HEK293 (cell line): ENCODE results near the gene MBNL3.

Experiments used
- CTCF ChIA-PET: fragments of 350-600 bp; formaldehyde crosslinking; extraction: SDS; loops from one replicate; lab custom pipeline; 2021; ENCODE audit warnings: antibody characterized with exemption; lab: Yijun Ruan, JAX
- POLR2A ChIA-PET: fragments of 300-600 bp; formaldehyde crosslinking; extraction: SDS; loops from one replicate; lab custom pipeline; 2020; ENCODE audit warnings: antibody characterized with exemption, inconsistent platforms; lab: Yijun Ruan, JAX
- H3K27ac ChIP-seq: fragments of 200-500 bp; sonication (Bioruptor generic); 2 replicates; pipeline ENCODE4 v1.5.1; 2014; ENCODE audit warnings: low read depth, low read length, control low read depth, inconsistent platforms; ENCODE audit errors: extremely low read depth
- H3K36me3 ChIP-seq, 2 experiments: fragments of 200-500 bp in 1 of 2; sonication (Bioruptor generic) in 1 of 2; 1 replicate in 1 of 2; 2 replicates in 1 of 2; pipeline ENCODE4 v1.5.1; 2014 to 2017; ENCODE audit warnings: inconsistent platforms in 2 of 2, low read length in 2 of 2; ENCODE audit not compliant: control insufficient read depth in 2 of 2, insufficient read depth in 1 of 2
- H3K4me1 ChIP-seq: fragments of 200-500 bp; sonication (Bioruptor generic); 2 replicates; pipeline ENCODE4 v1.5.1; 2014; ENCODE audit warnings: mild to moderate bottlenecking, low read length, inconsistent platforms; ENCODE audit not compliant: control insufficient read depth, insufficient read depth
- H3K4me3 ChIP-seq: 2 replicates; pipeline ENCODE4 v1.5.1; 2011; ENCODE audit warnings: low read depth, mild to moderate bottlenecking, control low read depth, low read length, moderate library complexity
- H3K9me3 ChIP-seq: fragments of 200-500 bp; sonication (Bioruptor generic); 2 replicates; pipeline ENCODE4 v1.5.1; 2014; ENCODE audit warnings: low read depth, low read length, inconsistent platforms; ENCODE audit not compliant: control insufficient read depth, insufficient read depth
- IKZF3 ChIP-seq: fragments of 450-650 bp; IDR thresholded peaks from 2 replicates; pipeline ENCODE4 v1.5.0; 2018; ENCODE audit warnings: missing biosample characterization, mild to moderate bottlenecking, missing genetic modification characterization, moderate library complexity
- KLF10 ChIP-seq: fragments of 450-650 bp; IDR thresholded peaks from 2 replicates; pipeline ENCODE4 v1.5.1; 2018; ENCODE audit warnings: missing biosample characterization, mild to moderate bottlenecking, missing genetic modification characterization
- WT1 ChIP-seq: fragments of 450-650 bp; formaldehyde crosslinking; IDR thresholded peaks from 2 replicates; pipeline ENCODE4 v1.5.1; 2016; ENCODE audit warnings: missing biosample characterization, missing genetic modification characterization
- ZBTB20 ChIP-seq: fragments of 450-650 bp; formaldehyde crosslinking; IDR thresholded peaks from 2 replicates; pipeline ENCODE4 v1.5.1; 2016; ENCODE audit warnings: missing biosample characterization, missing genetic modification characterization
- ZNF561 ChIP-seq: fragments of 450-650 bp; IDR thresholded peaks from 2 replicates; pipeline ENCODE4 v1.5.1; 2018; ENCODE audit warnings: missing biosample characterization, missing genetic modification characterization, borderline replicate concordance
- ZNF664 ChIP-seq: fragments of 450-650 bp; formaldehyde crosslinking; IDR thresholded peaks from 2 replicates; pipeline ENCODE4 v1.5.1; 2016; ENCODE audit warnings: missing biosample characterization, missing genetic modification characterization
- ZNF707 ChIP-seq: fragments of 450-650 bp; formaldehyde crosslinking; IDR thresholded peaks from 2 replicates; pipeline ENCODE4 v1.5.1; 2016; ENCODE audit warnings: missing biosample characterization, missing genetic modification characterization
- ZSCAN23 ChIP-seq: fragments of 450-650 bp; formaldehyde crosslinking; IDR thresholded peaks from 2 replicates; pipeline ENCODE4 v1.5.1; 2016; ENCODE audit warnings: missing biosample characterization, missing genetic modification characterization
- TF ChIP-seq, protein P1 (sequence below): fragments of 450-650 bp; formaldehyde crosslinking; IDR thresholded peaks from 2 replicates; pipeline ENCODE4 v1.5.1; 2016; ENCODE audit warnings: missing biosample characterization, missing genetic modification characterization
- TF ChIP-seq, protein P2 (sequence below): fragments of 450-650 bp; IDR thresholded peaks from 2 replicates; pipeline ENCODE4 v1.5.1; 2018; ENCODE audit warnings: missing biosample characterization, missing genetic modification characterization
- TF ChIP-seq, protein P3 (sequence below): fragments of 450-650 bp; formaldehyde crosslinking; IDR thresholded peaks from 2 replicates; pipeline ENCODE4 v1.5.1; 2016; ENCODE audit warnings: missing biosample characterization, missing genetic modification characterization, borderline replicate concordance

The MBNL3 gene

DNA sequence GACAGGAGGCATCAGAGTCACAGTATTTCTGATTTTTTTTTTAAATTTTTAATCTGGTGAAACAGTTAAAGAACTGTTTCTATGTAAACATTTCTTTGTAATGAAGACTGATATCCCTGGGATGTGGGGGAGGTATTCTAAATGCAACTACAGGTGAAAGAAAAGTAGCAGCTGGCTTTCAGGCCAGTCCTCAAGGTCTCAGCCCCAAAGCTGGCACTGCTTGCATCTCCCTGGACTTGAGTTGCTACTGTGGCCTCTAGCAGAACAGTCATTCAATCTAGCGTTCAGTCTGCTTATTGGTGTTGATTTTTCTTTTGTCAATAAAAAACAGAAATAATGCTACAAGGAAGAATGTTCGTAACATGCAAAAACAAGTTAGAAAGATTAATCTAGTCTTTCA lies 4.9 kb downstream of the MBNL3 start:
- POLR2A ChIA-PET: no interaction called here
- no peaks in the 10 kb centered on the region for H3K9me3 ChIP-seq
- CTCF ChIA-PET: interaction anchor here (0.6 to 1.4 kb wide), 3 partner anchors 12 to 131 kb away, joined by 3 to 4 read pairs (median 3); no protein-coding TSS in a partner anchor
- no peak overlapping the region for H3K27ac ChIP-seq
- peaks cover 28% of the 10 kb centered on the region for H3K4me1 ChIP-seq
- no peak overlapping the region for H3K4me3 ChIP-seq
- H3K36me3 ChIP-seq: no peaks in the 10 kb centered on the region
- TF ChIP-seq ZSCAN23 (tag by site-specific recombination): no peak
- TF ChIP-seq ZNF664 (tag by site-specific recombination): peak; percentile 73
- TF ChIP-seq, all 188 proteins: peak for 1

DNA sequence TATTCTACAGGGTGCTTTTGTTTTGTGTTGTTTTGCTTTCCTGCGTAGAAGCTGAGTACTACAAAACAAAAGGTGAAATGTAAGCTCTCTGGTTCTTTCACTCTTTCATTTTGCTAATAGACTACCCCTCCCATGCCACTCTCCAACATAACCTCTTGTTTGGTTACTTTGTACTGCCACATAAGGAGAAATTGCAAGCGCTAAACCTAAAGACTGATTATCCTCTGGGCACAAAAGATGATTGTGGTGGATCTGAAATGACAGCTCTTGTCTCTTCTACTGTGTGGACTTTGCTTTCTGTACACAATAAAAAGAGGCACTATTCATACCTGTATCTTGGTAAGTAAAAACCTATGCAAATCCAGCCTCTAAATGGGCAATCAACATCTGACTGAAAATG lies 5.3 kb downstream of the MBNL3 start:
- Histone ChIP-seq H3K4me1 (peaks cover 28% of the 10 kb centered on the region), H3K27ac (no peak overlapping the region), H3K4me3 (no peak overlapping the region), H3K9me3 (no peaks in the 10 kb centered on the region), H3K36me3 (no peaks in the 10 kb centered on the region)
- TF ChIP-seq ZNF561 (no peak), ZNF707 (no peak), IKZF3 (tag by site-specific recombination) (no peak), KLF10 (tag by site-specific recombination) (no peak)
- TF ChIP-seq, protein P1, sequence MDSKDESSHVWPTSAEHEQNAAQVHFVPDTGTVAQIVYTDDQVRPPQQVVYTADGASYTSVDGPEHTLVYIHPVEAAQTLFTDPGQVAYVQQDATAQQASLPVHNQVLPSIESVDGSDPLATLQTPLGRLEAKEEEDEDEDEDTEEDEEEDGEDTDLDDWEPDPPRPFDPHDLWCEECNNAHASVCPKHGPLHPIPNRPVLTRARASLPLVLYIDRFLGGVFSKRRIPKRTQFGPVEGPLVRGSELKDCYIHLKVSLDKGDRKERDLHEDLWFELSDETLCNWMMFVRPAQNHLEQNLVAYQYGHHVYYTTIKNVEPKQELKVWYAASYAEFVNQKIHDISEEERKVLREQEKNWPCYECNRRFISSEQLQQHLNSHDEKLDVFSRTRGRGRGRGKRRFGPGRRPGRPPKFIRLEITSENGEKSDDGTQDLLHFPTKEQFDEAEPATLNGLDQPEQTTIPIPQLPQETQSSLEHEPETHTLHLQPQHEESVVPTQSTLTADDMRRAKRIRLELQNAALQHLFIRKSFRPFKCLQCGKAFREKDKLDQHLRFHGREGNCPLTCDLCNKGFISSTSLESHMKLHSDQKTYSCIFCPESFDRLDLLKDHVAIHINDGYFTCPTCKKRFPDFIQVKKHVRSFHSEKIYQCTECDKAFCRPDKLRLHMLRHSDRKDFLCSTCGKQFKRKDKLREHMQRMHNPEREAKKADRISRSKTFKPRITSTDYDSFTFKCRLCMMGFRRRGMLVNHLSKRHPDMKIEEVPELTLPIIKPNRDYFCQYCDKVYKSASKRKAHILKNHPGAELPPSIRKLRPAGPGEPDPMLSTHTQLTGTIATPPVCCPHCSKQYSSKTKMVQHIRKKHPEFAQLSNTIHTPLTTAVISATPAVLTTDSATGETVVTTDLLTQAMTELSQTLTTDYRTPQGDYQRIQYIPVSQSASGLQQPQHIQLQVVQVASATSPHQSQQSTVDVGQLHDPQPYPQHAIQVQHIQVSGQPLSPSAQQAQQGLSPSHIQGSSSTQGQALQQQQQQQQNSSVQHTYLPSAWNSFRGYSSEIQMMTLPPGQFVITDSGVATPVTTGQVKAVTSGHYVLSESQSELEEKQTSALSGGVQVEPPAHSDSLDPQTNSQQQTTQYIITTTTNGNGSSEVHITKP (tag by site-specific recombination): no peak
- ChIA-PET POLR2A (no interaction called here), CTCF (interaction anchor here (0.6 to 1.4 kb wide), 3 partner anchors 11 to 131 kb away, joined by 3 to 4 read pairs (median 3); no protein-coding TSS in a partner anchor)

DNA sequence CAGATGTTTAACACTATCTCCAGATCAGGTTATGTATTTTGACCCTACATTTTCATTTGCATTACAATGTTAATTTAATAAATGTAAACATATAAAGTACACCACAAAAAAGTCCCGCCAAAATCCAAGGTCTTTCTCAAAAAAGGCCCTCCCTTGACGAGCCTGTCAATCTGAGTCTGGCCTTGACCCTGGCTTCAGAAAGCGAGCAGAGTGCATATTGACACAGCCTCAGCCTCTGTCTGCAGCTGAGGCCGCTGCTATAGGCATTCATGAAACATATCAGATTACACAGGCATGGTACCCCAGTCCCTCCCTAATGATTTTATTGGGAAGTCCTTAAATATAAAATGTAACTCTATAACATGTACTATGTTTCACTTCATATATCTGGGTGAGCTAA lies 6.2 kb downstream of the MBNL3 start:
- Histone ChIP-seq H3K27ac (no peak overlapping the region), H3K4me3 (no peak overlapping the region), H3K9me3 (no peaks in the 10 kb centered on the region), H3K4me1 (peaks cover 28% of the 10 kb centered on the region), H3K36me3 (no peaks in the 10 kb centered on the region)
- TF ChIP-seq ZBTB20 (tag by site-specific recombination) (no peak), WT1 (tag by site-specific recombination) (0 out of 2 replicates have a peak, but pooled peaks have one; percentile 46)
- ChIA-PET CTCF (no interaction called here), POLR2A (no interaction called here)

DNA sequence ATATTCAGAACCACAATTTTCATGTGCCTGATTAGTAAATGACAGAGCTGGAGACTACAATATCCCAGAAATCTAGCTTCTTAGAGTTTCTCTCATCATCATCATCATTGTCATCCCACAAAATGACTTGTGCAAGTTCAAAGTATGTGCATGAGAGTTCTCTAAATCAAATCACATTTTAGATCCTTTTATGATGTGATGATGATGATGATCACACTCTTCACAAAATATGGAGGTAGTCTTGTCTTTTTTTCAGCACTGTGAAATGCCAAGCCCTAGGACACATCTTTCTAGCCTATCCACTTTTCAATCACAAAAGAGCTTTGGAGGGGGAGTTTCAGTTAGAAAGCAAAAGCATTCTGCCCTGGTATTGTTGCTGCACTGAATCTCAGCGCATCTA lies 7.4 kb downstream of the MBNL3 start:
- ChIA-PET CTCF (no interaction called here), POLR2A (no interaction called here)
- TF ChIP-seq, protein P2, sequence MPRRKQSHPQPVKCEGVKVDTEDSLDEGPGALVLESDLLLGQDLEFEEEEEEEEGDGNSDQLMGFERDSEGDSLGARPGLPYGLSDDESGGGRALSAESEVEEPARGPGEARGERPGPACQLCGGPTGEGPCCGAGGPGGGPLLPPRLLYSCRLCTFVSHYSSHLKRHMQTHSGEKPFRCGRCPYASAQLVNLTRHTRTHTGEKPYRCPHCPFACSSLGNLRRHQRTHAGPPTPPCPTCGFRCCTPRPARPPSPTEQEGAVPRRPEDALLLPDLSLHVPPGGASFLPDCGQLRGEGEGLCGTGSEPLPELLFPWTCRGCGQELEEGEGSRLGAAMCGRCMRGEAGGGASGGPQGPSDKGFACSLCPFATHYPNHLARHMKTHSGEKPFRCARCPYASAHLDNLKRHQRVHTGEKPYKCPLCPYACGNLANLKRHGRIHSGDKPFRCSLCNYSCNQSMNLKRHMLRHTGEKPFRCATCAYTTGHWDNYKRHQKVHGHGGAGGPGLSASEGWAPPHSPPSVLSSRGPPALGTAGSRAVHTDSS: peak; percentile 83
- TF ChIP-seq, protein P3, sequence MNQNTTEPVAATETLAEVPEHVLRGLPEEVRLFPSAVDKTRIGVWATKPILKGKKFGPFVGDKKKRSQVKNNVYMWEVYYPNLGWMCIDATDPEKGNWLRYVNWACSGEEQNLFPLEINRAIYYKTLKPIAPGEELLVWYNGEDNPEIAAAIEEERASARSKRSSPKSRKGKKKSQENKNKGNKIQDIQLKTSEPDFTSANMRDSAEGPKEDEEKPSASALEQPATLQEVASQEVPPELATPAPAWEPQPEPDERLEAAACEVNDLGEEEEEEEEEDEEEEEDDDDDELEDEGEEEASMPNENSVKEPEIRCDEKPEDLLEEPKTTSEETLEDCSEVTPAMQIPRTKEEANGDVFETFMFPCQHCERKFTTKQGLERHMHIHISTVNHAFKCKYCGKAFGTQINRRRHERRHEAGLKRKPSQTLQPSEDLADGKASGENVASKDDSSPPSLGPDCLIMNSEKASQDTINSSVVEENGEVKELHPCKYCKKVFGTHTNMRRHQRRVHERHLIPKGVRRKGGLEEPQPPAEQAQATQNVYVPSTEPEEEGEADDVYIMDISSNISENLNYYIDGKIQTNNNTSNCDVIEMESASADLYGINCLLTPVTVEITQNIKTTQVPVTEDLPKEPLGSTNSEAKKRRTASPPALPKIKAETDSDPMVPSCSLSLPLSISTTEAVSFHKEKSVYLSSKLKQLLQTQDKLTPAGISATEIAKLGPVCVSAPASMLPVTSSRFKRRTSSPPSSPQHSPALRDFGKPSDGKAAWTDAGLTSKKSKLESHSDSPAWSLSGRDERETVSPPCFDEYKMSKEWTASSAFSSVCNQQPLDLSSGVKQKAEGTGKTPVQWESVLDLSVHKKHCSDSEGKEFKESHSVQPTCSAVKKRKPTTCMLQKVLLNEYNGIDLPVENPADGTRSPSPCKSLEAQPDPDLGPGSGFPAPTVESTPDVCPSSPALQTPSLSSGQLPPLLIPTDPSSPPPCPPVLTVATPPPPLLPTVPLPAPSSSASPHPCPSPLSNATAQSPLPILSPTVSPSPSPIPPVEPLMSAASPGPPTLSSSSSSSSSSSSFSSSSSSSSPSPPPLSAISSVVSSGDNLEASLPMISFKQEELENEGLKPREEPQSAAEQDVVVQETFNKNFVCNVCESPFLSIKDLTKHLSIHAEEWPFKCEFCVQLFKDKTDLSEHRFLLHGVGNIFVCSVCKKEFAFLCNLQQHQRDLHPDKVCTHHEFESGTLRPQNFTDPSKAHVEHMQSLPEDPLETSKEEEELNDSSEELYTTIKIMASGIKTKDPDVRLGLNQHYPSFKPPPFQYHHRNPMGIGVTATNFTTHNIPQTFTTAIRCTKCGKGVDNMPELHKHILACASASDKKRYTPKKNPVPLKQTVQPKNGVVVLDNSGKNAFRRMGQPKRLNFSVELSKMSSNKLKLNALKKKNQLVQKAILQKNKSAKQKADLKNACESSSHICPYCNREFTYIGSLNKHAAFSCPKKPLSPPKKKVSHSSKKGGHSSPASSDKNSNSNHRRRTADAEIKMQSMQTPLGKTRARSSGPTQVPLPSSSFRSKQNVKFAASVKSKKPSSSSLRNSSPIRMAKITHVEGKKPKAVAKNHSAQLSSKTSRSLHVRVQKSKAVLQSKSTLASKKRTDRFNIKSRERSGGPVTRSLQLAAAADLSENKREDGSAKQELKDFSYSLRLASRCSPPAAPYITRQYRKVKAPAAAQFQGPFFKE: no peak
- no peaks in the 10 kb centered on the region for H3K9me3 ChIP-seq
- peaks cover 28% of the 10 kb centered on the region for H3K4me1 ChIP-seq
- H3K27ac ChIP-seq: no peak overlapping the region
- no peak overlapping the region for H3K4me3 ChIP-seq
- H3K36me3 ChIP-seq: no peaks in the 10 kb centered on the region
